NCI-H2029 treated with DMSO at 0.1 percent for 48 hours (cell line): ENCODE results near the gene ZNF598.

Source experiments
- DNase-seq: peaks from one replicate; lab custom pipeline; 2025; lab: John Stamatoyannopoulos, UW

Gene ZNF598

GRCh38 chr16:2006317-2006716, 3.3 kb downstream of the ZNF598 start:
- no peak for DNase-seq

- no peak for DNase-seq
Observed at GRCh38 chr16:2005646-2006045, 4.0 kb downstream of the ZNF598 start.

DNA sequence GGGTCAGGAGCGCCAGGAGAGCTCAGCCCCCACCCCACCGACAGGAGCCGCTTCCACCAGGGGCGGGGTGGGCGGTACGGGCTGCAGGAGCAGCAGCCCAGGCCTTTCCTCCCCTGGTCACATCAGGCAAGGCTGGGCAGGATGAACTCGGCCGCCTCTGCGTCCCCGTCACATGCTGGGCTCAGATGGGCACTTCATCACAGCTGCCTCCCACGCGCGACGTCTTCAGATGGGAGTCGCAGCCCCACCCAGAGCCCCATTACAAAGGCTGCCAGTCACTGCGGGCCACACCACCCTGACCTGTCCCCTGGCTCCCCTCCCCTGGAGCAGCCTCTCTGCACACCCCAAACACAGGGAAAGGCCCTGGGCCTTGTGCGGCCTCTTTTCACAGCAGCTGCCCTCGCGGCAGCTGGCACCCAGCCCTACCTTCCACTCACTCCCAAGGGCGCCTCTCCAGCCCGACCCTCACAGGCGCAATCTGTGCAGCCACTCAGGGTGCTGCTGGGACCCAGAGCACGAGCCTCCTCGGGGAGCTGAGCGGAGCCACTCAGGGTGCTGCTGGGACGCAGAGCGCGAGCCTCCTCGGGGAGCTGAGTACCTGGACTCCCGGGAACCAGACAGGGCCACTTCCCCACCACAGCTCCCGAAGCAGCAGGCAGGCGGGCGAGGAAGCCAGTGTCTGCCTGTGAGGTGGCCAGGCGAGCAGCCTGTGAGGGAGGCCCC, 4.7 kb downstream of the ZNF598 start:
- DNase-seq: no peak

GRCh38 chr16:2003827-2004641, 5.6 kb downstream of the ZNF598 start:
- peak; percentile 56 for DNase-seq

- DNase-seq: no peak
Observed at GRCh38 chr16:2003231-2003826, 6.3 kb downstream of the ZNF598 start.

DNA sequence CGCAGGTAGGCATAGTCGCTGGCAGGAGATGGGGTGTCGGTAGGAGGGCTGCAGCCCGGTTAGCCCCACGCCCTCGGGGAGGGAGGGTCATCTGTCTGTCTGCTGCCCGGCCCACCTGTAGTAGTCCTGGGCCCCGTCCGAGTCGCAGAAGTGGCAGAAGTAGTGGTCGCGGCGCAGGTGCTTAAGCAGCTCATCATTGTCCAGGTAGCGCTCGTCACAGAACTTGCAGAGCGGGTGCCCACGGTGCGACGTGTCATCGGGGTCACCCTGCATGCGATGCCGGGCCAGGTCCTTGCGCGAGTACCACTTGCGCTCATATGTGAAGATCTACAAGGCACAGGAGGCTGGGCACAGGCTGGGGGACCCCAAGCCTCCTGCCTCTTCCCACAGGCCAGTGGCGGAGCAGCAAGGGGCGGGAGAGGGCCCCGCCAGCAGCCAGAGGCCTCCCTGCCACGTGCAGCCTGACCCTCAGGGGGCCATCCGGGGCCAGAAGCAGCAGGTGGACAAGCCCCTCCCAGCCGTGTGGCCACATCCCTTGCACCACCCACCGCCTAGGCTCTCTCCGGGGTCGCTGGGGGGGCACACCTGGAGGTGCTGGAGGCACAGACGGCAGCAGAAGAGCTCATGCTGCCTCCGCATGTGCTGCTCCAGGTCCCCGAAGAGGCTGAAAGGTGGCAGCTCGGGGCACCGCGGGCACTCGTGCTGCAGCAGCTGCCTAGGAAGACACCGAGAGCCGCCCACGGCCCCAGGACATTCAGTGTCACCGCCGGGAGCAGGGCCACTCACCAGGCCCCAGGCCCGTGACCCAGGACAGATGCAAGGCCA, 7.0 kb downstream of the ZNF598 start:
- DNase-seq: no peak

- DNase-seq: no peak
Observed at GRCh38 chr16:2001456-2002355, 7.9 kb downstream of the ZNF598 start.

- no peak for DNase-seq
Observed at GRCh38 chr16:2001035-2001434, 8.6 kb downstream of the ZNF598 start.

- DNase-seq: no peak
Observed at GRCh38 chr16:1999866-2000514, 9.6 kb downstream of the ZNF598 start.

DNA sequence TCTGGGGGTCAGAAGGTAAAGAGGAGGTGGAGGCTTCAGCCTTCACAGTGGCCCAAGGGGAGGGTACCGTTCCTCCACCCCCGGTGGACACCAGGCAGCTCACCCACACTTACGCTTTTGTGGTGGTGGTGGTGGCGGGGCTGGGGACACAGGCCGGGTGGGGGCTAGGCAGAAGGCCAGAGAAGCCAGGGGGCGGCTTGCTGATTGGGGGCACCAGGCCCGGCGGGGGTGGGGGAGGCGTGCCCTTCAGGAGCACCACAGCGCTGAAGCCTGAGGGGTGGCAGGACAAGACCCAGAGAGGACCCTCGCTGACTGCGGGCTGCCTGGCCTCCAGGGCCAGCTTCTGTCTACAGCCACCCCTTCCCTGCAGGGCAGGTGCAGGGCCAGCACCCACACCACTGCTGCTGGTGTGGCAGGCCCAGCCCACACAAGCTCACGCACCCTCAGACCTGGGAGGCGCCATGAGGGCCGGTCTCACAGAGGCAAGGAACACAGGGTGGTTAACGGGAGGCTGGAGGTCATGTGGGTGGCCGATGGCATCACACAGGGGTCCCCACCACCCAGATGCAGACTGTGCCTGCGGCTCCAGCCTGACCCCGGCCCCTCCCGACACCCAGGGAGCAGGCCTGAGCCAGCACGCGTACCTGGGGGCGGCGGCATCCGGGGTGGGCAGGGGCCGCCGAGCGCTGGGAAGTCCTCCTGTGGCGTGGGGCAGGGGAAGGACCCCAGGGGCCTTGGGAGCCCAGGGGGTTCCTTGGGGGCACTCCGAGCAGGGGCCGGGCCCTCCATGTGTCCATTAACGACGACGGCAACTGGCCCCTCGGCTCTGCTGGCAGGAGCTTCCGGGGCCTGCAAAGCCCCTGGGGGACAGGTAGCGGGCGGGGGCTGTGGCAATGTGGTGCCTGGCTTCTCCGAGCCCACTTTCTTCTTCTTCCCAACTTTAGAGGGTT, 10.5 kb downstream of the ZNF598 start:
- no peak for DNase-seq

- DNase-seq: no peak
Observed at GRCh38 chr16:1998360-1998835, 11.2 kb downstream of the ZNF598 start.

DNA sequence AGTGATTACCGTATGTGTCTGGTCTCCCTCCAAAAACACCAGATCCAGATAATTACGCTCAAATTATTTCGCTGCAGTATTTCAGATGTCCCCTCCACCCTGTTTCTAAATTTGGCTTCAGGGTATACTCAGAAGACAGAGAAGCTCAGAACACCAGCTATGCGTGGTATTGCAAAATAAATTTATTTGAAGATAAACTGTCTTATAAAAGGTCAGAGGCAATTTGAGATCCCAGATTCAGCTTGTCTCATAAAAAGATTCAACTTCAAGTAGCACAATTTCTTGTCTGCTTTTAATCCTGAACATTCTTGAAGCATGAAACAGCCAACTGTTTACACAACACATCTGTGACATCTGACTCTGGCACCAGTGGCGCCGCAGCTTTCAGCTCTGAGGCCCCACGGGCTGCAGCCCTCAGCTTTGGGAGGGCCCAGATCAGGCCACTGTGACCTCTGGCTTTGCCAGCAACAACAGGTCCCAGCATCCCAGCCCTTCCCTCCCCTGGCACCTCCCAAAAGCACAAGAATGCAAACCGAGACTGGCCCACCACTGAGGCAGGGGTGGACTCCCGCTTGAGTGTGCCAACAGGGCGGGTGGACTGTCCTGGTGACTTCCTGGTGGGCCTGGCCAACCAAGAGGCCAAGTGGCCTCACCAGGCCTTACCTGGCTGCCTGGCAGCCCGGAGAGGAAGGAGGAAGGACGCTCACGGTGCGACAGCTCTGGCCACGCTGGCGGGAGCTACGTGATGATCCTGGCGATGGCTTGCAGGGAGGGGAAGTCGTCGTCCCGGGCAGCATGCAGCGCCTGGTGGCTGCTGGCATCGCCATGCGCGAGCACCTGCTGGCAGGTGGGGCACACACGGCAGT, 11.9 kb downstream of the ZNF598 start:
- DNase-seq: no peak

- DNase-seq: peak; percentile 19
Observed at GRCh38 chr16:1993731-1994131, 15.9 kb downstream of the ZNF598 start.

DNA sequence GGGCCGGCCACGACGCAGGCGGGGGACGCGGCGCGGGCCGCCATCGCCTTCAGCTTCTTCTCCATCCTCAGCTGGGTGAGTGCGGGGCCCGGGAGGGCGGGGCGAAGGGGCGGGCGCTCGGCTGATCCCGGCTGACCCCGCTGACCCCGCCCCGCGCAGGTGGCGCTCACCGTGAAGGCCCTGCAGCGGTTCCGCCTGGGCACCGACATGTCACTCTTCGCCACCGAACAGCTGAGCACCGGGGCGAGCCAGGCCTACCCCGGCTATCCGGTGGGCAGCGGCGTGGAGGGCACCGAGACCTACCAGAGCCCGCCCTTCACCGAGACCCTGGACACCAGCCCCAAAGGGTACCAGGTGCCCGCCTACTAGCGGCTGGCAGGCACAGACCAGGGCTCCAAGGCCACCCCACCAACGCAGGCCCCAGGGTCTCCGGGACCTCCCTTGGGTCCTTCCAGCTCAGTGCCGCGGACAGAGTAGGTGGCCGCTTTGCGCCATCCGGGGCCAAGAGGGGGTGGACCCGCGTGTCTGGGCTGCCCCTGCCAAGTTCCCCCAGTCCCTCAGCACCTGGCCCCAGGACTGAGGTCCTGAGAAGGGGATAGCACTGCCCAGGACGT, 16.8 kb downstream of the ZNF598 start:
- no peak for DNase-seq

DNA sequence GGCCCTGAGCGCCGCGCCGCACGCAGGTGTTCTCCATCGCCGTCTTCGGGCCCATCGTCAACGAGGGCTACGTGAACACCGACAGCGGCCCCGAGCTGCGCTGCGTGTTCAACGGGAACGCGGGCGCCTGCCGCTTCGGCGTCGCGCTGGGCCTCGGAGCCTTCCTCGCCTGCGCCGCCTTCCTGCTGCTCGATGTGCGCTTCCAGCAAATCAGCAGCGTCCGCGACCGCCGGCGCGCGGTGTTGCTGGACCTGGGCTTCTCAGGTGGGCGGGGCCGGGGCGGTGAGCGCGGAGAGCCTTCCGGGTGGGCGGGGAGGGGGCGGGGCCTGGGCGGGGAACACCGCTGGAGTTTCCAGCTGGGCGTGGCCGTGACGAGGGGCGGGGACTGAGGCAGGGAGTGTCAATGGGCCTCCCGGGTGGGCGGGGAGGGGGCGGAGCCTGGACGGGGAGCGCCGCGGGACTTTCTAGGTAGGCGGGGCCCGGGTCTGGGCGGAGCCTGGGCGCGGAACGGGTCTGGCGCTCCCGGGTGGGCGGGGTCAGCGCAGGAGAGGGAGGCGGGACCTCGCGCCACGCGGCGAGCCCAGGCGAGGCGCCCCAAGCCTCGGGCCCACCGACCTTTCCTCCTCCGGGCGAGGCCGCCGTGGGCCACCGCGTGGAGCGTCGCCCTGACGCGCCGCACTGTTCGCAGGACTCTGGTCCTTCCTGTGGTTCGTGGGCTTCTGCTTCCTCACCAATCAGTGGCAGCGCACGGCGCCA, 17.5 kb downstream of the ZNF598 start:
- no peak for DNase-seq

DNA sequence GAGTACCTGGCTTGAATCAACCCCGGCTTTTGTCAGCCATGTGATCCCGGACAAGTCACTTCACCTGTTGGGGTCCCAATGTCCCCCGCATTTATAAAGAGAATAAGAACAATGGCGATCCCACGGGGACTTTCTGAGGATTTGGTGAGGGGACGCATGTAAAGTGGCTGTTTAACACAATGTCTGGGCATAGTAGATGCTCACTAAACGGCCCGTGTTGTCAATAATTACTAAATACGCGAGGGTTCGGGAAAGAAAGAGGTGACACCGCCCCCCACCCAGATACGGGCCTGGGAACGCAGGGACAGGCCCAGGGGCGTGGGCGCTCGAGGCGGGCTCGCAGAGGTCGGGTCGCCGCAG, 18.1 kb downstream of the ZNF598 start:
- DNase-seq: no peak

GRCh38 chr16:1991135-1991551, 18.5 kb downstream of the ZNF598 start:
- DNase-seq: no peak
